HG03457 (cell line): ENCODE data around the gene UBE2QL1.

ENCODE experiments used
- ATAC-seq: cut with Tn5 transposase; IDR thresholded peaks from one replicate; pipeline ENCODE4 v1.9.1; 2021; ENCODE audit warnings: moderate number of reproducible peaks; ENCODE audit not compliant: unreplicated experiment

Gene UBE2QL1

DNA sequence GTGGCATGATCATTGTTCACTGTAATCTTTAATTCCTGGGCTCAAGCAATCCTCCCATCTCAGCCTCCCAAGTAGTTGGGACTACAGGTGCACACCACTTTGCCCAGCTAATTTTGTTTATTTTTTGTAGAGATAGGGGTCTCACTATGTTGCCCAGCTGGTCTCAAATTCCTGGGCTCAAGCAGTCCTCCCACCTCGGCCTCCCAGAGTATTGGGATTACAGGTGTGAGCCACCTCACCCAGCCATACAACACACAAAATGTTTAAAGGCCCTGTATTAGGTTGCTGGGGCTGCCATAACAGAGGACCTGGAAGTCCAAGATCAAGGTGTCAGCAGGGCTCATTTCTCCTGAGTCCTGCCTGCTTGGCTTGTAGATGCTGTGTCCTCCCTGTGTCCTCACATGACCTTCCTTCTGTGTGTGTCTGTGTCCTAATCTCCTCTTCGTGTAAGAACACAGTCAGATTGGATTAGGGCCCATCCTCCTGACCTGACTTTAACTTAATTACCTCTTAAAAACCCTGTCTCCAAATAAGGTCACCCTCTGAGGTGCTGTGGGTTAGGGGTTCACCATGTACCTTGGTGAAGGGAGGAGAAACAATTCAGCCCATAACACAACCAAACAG is 5.4 kb downstream of the UBE2QL1 start:
- no peak for ATAC-seq

DNA sequence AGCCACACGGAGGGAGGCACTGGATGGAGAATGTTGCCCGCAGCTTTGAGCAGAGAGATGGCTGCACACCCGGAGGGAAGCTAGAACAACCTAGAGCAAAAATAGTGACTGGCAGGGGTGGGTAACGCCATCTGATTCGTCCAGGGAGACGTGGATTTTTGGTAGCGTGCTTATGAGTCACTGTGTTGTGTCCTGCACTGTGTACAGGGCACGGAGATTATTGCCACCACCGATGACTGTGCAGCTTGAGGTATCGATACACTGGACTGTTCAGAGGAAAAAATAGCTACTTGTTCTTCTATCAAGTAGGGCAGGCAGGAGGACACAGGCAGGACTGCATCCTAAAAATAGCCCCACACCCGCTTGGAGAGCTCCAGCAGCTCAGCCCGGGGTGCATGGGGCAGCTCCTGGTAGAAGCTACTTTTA is 6.0 kb downstream of the UBE2QL1 start:
- no peak for ATAC-seq

DNA sequence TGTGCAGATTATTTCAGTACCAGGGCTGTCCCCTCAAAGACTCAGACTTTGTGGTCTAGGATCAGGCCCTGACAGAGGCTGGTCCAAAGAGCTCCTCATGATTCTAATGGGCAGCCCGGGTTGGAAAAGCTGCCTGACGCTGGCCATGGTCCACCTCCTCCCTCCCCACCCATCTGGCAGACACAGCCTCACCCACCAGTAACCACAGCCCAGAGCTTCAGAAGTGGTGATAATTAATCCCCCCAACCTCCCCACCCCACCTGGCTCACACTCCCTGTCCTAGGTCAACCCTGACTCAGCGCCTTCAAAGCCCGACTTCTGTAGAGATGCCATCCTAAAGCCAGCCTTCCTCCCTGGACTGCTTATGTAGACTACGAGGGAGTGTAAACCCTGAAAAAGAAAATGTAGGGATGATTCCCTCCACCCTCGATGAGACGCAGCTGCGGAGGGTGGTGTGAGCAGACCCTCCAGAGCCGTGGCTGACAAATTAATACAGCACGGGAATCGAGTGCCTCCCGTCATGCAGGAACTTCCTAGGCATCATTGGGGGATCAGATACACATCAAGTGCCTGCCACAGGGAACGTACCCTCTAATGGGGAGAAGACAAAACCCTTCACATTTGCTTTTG is 7.0 kb downstream of the UBE2QL1 start:
- no peak for ATAC-seq

DNA sequence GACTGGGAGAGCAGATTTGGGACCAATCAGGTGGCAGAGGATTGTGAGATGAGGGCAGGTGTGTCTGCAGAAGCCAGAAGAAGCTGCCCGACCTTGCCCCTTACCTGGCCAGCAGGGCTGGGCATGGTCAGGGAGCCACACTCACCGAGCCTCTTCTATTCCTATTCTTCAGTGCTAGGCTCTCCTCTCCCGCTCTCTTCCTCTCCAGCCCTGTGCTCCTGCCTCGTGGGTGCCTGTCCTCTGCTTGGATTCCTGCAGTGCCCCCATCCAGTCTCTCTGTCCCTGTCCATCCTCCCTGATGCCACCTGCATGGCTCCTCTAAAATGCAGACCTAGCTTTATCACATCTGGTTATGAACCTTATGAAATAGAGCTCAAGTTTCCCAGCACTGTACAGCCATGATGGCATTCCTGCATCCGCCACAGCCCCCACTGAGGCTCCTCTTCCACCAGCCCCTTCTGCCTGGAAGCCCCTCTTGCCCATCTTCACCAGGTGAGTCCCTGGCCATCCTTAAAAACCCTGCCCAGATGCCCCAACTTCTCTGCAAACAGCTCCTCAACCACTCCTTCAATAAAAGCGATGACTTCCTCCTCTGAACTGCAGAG is 8.2 kb downstream of the UBE2QL1 start:
- ATAC-seq: no peak

DNA sequence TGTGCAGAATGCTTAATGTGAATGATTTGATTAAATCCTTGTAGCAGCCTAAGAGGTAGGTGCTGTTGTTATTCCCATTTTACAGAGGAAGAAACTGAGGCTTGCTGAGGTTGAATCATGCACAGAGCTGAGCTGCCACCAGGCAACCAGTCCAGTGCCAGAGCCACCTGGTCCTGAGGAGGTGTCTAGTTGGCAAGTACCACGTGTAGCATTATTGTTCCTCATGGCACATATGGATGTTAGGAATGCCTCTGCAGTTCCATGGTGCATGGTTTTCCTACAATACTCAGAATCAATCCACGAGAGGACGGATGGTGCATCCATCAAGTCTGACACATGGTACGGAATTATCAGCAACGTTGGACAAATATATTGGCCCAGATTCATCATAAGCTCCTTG is 8.9 kb downstream of the UBE2QL1 start:
- no peak for ATAC-seq

DNA sequence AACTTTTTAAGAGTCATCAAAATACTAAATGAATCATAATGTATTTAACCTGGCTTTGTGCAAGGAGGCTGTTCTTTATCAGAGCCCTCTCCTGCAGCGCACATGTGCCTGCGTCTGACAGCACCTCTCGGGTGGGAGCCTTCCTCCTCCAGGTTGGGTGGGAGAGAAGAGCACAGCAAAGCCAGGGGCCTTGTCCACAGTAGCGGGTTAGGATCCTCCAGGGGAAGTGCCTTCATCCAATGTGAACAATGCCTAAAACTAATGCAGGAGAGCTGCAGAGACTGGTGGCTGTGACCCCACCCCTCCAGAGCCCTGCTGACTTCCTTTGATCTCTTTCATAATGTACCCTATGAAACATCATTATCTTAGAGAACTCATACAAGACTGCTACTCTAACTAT is 10.2 kb downstream of the UBE2QL1 start:
- no peak for ATAC-seq

DNA sequence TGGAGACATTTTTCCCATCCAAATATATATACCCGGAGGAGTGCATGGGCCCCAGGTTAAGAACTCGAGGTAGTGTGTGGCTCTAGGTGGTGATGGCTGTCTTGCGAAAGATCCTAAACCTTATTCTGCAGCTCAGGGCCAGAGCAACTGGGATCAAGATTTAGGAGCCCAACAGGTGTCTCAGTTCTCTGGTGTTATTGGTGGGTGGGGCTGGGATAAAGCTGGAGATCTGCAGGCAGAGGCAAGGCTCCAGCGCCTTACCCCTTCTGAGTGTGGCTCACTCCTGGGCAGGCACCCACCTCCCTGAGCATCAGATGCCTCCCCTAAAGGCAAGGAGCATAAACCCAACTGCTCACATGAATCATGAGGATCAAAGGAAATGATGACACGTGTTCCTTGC is 11.2 kb downstream of the UBE2QL1 start:
- no peak for ATAC-seq

DNA sequence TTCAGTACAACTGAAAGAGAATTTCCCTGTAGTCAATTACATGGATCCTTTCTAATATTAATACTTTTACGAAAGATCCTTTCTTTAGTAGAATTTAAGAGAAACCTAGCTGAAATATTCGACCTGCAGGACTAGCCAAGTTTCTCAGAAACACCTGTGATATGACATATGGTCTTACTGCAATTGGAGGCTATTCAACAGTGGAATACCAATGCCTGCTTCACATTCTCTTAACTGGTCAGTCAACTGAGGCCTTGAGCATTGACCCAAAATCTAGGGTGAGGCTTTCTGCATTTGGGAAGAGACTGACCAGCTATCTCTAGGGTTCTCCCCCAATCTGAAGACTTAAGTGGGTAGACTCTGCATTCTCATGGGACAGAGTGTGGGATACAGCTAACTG is 12.3 kb downstream of the UBE2QL1 start:
- no peak for ATAC-seq

DNA sequence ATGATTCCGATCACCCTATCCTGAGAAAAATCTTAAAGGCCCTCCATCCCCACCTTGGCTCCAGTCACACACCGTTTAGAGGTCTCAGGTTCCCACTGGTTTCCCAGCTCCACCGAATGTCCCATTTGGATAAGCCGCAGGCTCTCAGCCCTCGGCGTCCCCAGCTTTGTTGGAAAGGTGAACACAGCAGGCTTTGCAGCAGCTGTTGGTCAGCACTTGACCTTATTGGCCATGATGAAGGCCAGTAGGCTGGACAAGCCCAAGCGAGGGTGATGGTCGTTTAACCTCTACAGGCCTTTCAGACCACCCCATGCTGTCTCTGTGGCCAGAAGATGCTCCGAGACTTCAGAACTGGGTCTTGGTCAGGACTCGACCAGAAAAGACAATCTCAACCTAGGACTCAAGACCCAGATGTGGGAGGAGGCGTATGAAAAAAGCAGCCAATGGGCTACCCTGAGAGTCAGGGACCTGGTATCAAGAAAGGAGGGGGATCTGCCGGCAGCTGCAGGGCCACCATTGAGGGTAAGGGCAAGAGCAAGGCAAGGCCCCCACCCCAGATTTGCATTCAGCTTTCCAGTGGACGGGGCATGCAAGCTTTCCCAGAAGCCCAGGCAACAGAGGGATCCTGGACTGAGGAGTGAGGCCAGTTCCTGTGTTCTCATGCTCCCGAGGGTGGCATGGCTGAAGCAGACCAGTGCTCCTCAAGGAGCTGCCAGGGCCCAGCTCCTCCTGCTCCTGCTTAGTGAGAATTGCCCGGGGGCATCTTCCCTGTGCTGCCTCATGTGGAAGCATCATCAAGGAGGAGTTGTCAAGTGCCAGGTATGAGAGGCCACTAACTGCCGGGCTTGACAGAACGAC is 13.4 kb downstream of the UBE2QL1 start:
- ATAC-seq: no peak

DNA sequence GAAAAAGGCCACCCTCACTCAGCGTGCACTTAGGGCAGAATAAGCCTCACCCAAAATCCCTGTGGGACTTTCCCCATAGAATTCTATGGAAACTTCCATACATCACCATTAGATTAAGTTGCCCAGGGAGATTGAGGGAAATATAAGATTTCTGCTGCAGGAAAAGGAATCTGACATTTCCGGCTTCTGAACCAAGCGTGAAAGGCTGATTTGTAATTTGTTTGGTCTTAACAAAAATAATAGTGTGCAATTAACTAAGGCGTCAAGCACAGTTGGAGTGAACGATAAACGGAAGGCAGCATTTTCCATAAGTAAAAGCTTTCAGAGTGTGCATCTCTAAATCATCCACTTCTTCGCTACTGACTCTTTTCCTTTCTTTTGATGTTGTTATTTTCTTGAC is 14.0 kb downstream of the UBE2QL1 start:
- no peak for ATAC-seq

DNA sequence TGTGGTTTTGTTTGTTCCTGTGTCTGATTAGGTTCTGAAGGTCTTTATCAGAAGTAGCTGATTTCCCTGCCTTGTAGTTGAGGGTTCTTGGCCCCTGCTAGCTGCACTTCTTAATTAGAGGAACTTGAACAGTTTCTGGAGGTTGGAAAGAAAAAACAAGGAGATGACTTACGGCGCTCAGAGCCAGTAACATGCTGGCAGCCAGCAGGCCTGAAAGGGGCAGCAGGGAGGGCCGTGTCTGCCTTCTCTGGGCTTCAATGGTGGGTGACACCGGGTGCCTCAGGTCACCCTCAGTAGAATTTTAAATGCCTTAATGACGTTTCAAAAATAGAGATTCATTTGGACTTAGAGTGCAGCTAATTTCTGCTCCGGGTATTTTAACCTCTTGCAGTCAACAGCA is 15.8 kb downstream of the UBE2QL1 start:
- no peak for ATAC-seq

DNA sequence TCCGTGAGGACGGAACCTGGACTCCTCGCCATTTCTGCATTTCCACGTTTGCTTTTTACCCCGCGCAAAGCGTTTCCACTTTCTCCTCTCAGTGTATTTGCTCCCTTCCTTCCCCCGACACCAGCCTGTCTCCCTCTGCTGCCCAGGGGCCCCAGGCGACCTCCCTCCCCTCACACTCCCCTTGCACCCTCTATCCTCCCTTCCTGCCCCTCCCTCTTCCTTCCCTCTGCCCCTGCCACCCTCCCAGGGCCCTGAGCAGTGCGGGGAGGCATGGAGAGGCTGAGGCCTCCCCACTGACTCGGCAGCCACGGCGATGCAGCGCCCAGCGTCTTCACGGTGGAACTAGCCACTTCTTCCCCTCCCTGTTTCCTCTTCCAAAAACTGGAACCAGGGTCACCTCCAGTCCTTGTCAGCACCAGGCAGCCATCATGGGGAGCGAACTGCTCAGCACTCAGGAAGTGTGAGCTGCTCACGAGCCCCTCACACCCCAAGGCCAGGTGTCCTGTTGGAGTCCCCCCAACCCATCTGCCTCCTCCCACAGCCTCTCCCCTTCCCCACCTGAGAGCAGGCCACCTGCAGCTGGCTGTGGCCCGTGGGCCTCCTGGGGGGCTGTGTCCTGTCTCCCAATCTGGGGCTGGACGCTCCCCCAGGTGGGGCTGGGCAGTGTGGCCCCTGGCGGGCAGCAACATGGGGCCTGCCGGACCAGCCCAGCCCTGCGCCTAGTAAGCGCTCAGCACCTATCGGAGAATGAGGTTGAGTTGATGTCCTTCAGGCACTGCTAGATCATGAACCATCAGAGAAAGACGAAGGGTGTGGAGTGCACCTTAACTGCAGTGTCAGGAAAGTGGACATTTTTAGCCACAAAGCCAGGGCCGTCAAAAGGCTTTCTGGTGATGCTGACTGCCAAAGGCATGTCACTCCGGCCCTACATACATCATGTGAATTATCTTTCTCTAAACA is 17.5 kb downstream of the UBE2QL1 start:
- ATAC-seq: no peak

DNA sequence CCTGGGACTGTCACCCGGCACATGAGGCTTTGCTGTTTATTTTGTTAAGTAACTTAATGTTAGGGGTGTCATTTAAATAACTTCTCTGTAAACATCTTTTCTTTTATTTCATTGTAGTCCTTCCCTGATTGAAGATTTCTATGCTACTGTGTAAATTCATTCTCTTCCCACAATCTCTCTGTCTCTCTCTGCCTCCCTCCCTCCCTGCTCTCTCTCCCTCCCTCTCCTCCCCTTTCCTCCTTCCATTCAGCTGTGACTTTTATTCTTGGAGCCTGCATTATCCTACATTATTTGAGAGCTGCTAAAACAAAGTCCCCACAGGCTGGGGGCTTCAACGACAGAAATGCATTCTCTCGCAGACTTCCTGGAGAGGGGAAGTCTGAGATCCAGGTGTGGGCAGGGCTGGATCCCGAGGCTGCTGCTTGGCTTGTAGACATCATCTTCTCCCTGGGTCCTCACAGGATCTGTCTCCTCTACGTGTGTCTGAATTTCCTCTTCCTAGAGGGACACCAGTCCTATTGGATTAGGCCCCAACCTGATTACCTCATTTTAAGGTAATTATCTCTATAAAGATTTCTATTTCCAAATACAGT is 18.4 kb downstream of the UBE2QL1 start:
- ATAC-seq: no peak

DNA sequence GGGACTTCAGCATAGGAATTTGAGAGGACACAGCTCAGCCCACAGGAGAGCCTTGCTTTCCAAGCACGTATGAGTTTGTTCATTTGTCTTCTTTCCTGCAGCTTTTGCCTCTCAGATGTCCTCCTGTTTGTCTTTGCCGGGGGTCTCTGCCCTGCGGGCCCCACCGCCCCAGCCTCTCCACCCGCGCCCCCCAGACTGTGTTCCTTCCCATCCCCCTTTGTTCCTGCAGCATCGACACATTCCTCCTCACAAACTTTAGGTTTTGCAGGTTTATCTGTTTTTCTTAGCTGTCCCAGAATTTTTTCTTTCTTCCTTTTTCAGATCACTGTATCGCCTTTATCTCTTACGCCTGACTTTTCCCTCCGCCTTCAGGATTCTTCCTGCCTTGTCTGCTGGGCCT is 18.9 kb downstream of the UBE2QL1 start:
- ATAC-seq: no peak

DNA sequence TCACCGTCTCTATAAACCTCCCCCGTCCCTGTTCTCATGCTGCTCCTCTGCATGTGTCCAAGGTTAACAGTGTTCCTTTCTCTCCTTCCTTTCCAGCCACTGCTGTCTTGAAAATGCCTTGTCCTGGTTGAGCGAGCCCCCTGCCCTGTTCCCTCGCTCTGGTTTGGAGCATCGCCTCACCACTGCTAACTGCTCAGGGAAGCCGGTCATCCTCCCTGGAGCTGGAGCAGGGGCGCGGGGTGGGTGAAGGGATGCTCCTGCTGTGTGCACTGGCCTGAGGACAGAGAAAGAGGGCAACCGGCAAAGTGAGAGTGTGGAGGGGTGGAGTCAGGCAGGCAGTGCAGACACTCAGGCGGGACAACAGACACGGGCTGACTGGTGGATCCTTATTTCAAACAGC is 19.4 kb downstream of the UBE2QL1 start:
- no peak for ATAC-seq

DNA sequence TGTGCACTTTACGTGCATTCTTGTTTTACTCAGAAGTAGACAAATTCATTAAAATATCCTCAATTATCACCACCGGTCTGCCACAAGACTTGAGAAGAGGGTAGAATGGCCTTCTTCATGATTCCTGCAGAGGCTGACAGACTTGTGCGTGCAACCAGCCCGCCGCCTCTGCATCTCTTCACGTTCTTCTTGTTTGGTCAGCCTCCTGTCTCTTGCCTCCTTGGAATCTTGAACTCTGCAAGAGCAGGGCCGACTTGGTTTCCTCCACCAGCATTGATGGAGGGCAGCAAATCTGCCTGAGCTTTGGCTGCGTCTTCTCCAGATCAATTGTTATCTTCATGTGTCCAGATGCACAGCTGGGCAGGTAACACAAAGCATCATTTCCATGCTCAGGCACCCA is 20.2 kb downstream of the UBE2QL1 start:
- ATAC-seq: no peak

DNA sequence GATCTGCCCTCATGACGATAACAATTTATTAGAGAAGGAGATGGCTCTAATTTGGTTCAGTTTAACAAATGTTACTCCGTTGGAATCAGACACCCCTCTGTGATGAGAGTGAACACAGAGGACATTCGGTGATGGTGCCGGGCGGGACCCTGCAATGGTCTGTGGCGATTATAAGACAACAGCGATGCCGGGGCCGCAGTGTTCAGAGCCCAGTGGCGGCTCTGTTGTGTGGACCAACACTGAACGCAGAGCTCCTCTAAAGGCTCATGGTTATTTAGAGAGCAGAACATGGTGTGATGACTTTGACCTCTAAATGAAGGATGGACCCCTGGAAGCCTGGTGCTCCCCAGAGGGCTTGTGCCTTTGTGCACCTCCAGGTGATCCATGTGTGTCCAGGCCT is 21.2 kb downstream of the UBE2QL1 start:
- no peak for ATAC-seq

DNA sequence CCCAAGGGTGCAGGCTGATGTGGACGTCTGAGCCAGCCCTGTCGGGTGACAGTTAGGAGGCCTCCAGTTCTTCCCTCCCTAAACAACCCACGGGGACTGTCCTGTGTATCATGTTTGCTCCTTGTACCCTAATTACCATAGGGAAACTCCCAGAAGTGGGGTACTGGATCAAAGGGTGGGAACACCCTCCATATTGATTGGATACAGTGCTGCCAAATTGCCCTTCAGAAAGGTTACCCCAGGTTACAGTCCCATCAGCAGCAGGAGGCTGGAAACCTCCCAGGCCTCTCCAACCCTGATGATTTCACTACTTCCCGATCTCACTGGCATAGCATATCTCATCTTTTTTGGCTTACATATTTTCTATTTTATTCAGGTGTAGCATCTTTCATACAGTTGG is 22.0 kb downstream of the UBE2QL1 start:
- no peak for ATAC-seq

DNA sequence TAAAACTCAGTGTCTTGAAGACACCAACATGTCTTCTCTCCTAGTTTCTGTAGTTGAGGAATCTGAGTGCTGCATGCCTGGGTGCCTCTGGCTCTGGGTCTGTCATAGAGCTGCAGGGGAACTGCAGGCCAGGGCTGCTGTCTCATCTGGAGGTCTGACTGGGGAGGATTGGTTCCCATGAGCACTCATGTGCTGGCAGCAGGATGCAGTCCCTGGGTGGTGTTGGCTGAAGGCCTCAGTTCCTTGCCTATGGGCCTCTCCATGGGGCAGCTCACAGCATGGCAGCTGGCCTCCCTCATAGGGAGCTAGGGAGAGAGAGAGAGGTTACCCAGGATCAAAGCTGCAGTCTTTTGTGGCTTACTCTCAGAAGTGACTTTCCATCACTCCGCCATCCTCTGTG is 22.6 kb downstream of the UBE2QL1 start:
- no peak for ATAC-seq

DNA sequence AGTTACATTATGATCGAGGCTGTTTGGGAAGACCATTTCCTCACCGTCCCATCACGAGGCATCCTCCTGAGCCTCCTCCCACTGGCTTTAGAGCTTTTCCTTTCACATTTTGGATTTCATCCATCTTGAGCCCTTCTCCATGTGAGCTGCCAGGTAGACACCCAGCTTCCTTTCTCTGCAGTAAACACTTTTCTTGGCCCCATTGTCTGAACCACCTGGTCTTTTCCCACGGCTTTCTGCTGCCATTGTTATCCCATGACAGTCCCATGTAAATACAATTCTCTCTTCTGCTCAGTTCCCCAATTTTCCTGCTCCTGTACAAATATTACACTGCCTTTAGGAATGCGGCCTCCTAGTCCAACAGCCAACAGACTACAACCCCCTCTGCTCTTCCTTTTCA is 24.1 kb downstream of the UBE2QL1 start:
- no peak for ATAC-seq
